Neural cell (in vitro differentiated cells): ENCODE measurements around the gene TLL1. TPM values are rescaled to one million over a fixed set of nuclear protein-coding genes. Genes with fewer than 3 reads are reported as not detected.

Experiments used
- H2AFZ ChIP-seq: fragments of 200-600, 300-800 bp; sonication (generic), shearing (Covaris generic); 2 replicates; pipeline ENCODE4 v1.6.0; 2014; ENCODE audit warnings: low read depth, mild to moderate bottlenecking, antibody characterized with exemption, low read length, moderate library complexity
- H3F3A ChIP-seq: fragments of 200-600 bp; shearing (Covaris generic); 2 replicates; pipeline ENCODE4 v1.6.1; 2016; ENCODE audit warnings: mild to moderate bottlenecking, moderate library complexity, mixed read lengths, antibody characterized with exemption, low read length; ENCODE audit not compliant: insufficient read depth, poor library complexity, severe bottlenecking
- H3K27ac ChIP-seq: fragments of 200-600, 300-800 bp; sonication (generic), shearing (Covaris generic); 2 replicates; pipeline ENCODE4 v1.5.1; 2014; ENCODE audit warnings: mild to moderate bottlenecking, low read length, moderate library complexity
- H3K27me3 ChIP-seq: fragments of 300-800, 200-600 bp; sonication (generic), shearing (Covaris generic); 2 replicates; pipeline ENCODE4 v1.6.0; 2014; ENCODE audit warnings: mild to moderate bottlenecking, low read depth, low read length, moderate library complexity; ENCODE audit not compliant: insufficient read depth
- H3K36me3 ChIP-seq: fragments of 300-800, 200-600 bp; sonication (generic), shearing (Covaris generic); 2 replicates; pipeline ENCODE4 v1.5.1; 2014; ENCODE audit warnings: mild to moderate bottlenecking, antibody characterized with exemption, low read length, moderate library complexity; ENCODE audit not compliant: insufficient read depth
- H3K4me2 ChIP-seq: fragments of 300-800, 200-600 bp; sonication (generic), shearing (Covaris generic); 2 replicates; pipeline ENCODE4 v1.6.0; 2014; ENCODE audit warnings: mild to moderate bottlenecking, low read length
- H3K4me3 ChIP-seq: fragments of 300-800, 200-600 bp; sonication (generic), shearing (Covaris generic); 2 replicates; pipeline ENCODE4 v1.5.1; 2014; ENCODE audit warnings: mild to moderate bottlenecking, low read length, moderate library complexity
- H3K79me2 ChIP-seq: fragments of 200-600 bp; shearing (Covaris generic); replicated peaks from 2 replicates; pipeline ENCODE4 v1.6.0; 2014; ENCODE audit warnings: mild to moderate bottlenecking, low read length, moderate library complexity; ENCODE audit not compliant: insufficient read depth
- H3K9ac ChIP-seq: fragments of 300-800, 200-600 bp; sonication (generic), shearing (Covaris generic); 2 replicates; pipeline ENCODE4 v1.6.1; 2016; ENCODE audit warnings: mild to moderate bottlenecking, low read length, mixed read lengths
- H3K9me2 ChIP-seq: fragments of 200-600 bp; shearing (Covaris generic); 2 replicates; pipeline ENCODE4 v1.6.1; 2016; ENCODE audit warnings: mild to moderate bottlenecking, low read length, mixed read lengths; ENCODE audit not compliant: insufficient read depth
- H3K9me3 ChIP-seq: fragments of 200-600, 300-800 bp; sonication (generic), shearing (Covaris generic); 2 replicates; pipeline ENCODE4 v1.6.1; 2016; ENCODE audit warnings: mild to moderate bottlenecking, mixed run types, low read length, moderate library complexity, mixed read lengths
- H4K20me1 ChIP-seq: fragments of 200-600 bp; shearing (Covaris generic); 2 replicates; pipeline ENCODE4 v1.6.1; 2016; ENCODE audit warnings: mild to moderate bottlenecking, mixed run types; ENCODE audit not compliant: insufficient read depth
- CTCF ChIP-seq: fragments of 450-650 bp; IDR thresholded peaks from 2 replicates; pipeline ENCODE4 v1.5.1; 2014; ENCODE audit warnings: antibody characterized with exemption, mild to moderate bottlenecking, moderate library complexity; ENCODE audit not compliant: poor library complexity, severe bottlenecking
- EP300 ChIP-seq: fragments of 450-650 bp; conservative IDR thresholded peaks from 2 replicates; pipeline ENCODE4 v1.6.1; 2014; ENCODE audit warnings: antibody characterized with exemption, mild to moderate bottlenecking, moderate library complexity; ENCODE audit not compliant: poor library complexity, severe bottlenecking
- EZH2 ChIP-seq: fragments of 200-600, 300-800 bp; shearing (Covaris generic), sonication (generic); IDR thresholded peaks from 2 replicates; pipeline ENCODE4 v1.6.1; 2014; ENCODE audit warnings: antibody characterized with exemption, low read length, borderline replicate concordance, mild to moderate bottlenecking; ENCODE audit not compliant: insufficient read depth, poor library complexity, severe bottlenecking
- MXI1 ChIP-seq: fragments of 450-650 bp; conservative IDR thresholded peaks from 2 replicates; pipeline ENCODE4 v1.6.1; 2014; ENCODE audit warnings: antibody characterized with exemption, mild to moderate bottlenecking; ENCODE audit not compliant: poor library complexity, severe bottlenecking
- POLR2AphosphoS5 ChIP-seq: IDR thresholded peaks from 2 replicates; pipeline ENCODE4 v1.6.1; 2012
- RAD21 ChIP-seq: fragments of 450-650 bp; conservative IDR thresholded peaks from 2 replicates; pipeline ENCODE4 v1.6.1; 2014; ENCODE audit warnings: antibody characterized with exemption, mild to moderate bottlenecking, moderate library complexity
- SMC3 ChIP-seq: fragments of 450-650 bp; conservative IDR thresholded peaks from 2 replicates; pipeline ENCODE4 v1.6.1; 2014; ENCODE audit warnings: antibody characterized with exemption, mild to moderate bottlenecking, moderate library complexity; ENCODE audit not compliant: poor library complexity
- TAF1 ChIP-seq: IDR thresholded peaks from 2 replicates; pipeline ENCODE4 v1.6.1; 2012; ENCODE audit warnings: low read depth
- polyA plus RNA-seq: library from polyadenylated mRNA; depleted of rRNA; stranded (reverse); fragments of >200 nt; gene quantifications from 2 replicates; pipeline ENCODE4 v1.2.3, GENCODE V29; 2014
- TF ChIP-seq, protein P1 (sequence below): IDR thresholded peaks from 2 replicates; pipeline ENCODE4 v1.6.1; 2012; ENCODE audit warnings: borderline replicate concordance

TLL1 gene
- polyA plus RNA-seq, 1 donor from 2014 or later: not detected

DNA sequence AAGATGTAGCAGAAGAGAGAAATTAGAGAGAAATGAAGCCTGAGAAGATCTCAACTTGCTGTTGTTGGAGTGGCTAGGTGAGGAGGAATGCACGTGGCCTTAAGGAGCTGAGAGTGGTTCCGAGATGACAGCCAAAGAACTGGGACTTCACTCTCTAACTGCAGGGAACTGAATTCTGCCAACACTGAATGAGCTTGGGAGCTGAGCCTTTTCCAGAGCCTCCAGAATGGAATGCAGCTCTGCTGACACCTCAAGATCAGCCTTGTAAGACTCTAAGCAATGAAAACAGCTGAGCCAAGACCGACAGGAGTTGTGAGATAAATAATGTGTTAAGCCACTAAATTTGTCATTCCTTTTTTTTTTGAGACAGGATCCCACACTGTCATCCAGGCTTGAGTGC, 73.0 kb downstream of the TLL1 start:
- Histone ChIP-seq H3K9ac (no peak overlapping the region), H2AFZ (no peak overlapping the region), H3F3A (no peaks in the 10 kb centered on the region), H3K27me3 (no peaks in the 10 kb centered on the region), H3K36me3 (no peaks in the 10 kb centered on the region), H3K4me3 (no peak overlapping the region), H3K9me3 (no peaks in the 10 kb centered on the region), H3K9me2 (no peaks in the 10 kb centered on the region), H3K4me2 (no peak overlapping the region), H3K79me2 (no peaks in the 10 kb centered on the region), H4K20me1 (no peaks in the 10 kb centered on the region), H3K27ac (no peak overlapping the region)
- TF ChIP-seq CTCF (no peak), SMC3 (no peak)

- Histone ChIP-seq H3K27ac (no peak overlapping the region), H3K36me3 (no peaks in the 10 kb centered on the region), H3K4me3 (no peak overlapping the region), H4K20me1 (no peaks in the 10 kb centered on the region), H3K27me3 (no peaks in the 10 kb centered on the region), H3K9me3 (no peaks in the 10 kb centered on the region), H2AFZ (no peak overlapping the region), H3K4me2 (no peak overlapping the region), H3F3A (no peaks in the 10 kb centered on the region), H3K9me2 (no peaks in the 10 kb centered on the region), H3K79me2 (no peaks in the 10 kb centered on the region), H3K9ac (no peak overlapping the region)
- TF ChIP-seq TAF1 (no peak), SMC3 (no peak), RAD21 (no peak), EZH2 (no peak), CTCF (no peak), MXI1 (no peak), POLR2AphosphoS5 (no peak), EP300 (no peak)
- TF ChIP-seq, protein P1, sequence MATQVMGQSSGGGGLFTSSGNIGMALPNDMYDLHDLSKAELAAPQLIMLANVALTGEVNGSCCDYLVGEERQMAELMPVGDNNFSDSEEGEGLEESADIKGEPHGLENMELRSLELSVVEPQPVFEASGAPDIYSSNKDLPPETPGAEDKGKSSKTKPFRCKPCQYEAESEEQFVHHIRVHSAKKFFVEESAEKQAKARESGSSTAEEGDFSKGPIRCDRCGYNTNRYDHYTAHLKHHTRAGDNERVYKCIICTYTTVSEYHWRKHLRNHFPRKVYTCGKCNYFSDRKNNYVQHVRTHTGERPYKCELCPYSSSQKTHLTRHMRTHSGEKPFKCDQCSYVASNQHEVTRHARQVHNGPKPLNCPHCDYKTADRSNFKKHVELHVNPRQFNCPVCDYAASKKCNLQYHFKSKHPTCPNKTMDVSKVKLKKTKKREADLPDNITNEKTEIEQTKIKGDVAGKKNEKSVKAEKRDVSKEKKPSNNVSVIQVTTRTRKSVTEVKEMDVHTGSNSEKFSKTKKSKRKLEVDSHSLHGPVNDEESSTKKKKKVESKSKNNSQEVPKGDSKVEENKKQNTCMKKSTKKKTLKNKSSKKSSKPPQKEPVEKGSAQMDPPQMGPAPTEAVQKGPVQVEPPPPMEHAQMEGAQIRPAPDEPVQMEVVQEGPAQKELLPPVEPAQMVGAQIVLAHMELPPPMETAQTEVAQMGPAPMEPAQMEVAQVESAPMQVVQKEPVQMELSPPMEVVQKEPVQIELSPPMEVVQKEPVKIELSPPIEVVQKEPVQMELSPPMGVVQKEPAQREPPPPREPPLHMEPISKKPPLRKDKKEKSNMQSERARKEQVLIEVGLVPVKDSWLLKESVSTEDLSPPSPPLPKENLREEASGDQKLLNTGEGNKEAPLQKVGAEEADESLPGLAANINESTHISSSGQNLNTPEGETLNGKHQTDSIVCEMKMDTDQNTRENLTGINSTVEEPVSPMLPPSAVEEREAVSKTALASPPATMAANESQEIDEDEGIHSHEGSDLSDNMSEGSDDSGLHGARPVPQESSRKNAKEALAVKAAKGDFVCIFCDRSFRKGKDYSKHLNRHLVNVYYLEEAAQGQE: no peak
Measured at GRCh38 chr4:165947019-165947418, 74.0 kb downstream of the TLL1 start.
